H9 (cell line): ENCODE results near the gene HOXC11. TPM values are rescaled to one million over a fixed set of nuclear protein-coding genes. Genes with fewer than 3 reads are reported as not detected.

Experiments used
- DNase-seq: peaks from one replicate; pipeline ENCODE4 v3.0.0-alpha.2; 2017
- H2AFZ ChIP-seq: one replicate; pipeline ENCODE4 v1.6.1; 2013; ENCODE audit warnings: mild to moderate bottlenecking, low read length, control low read depth, moderate library complexity
- H2AK5ac ChIP-seq: 2 replicates; pipeline ENCODE4 v1.6.1; 2013; ENCODE audit warnings: low read length, control low read depth, mixed read lengths; ENCODE audit not compliant: insufficient read length
- H2BK120ac ChIP-seq: one replicate; pipeline ENCODE4 v1.6.1; 2013; ENCODE audit warnings: low read depth, mild to moderate bottlenecking, low read length, control low read depth, inconsistent platforms; ENCODE audit not compliant: poor library complexity, severe bottlenecking
- H2BK12ac ChIP-seq: 2 replicates; pipeline ENCODE4 v1.6.1; 2013; ENCODE audit warnings: low read length, control low read depth, mixed read lengths, low read depth; ENCODE audit not compliant: insufficient read length
- H2BK15ac ChIP-seq: 2 replicates; pipeline ENCODE4 v1.6.1; 2013; ENCODE audit warnings: low read depth, low read length, control low read depth
- H2BK20ac ChIP-seq: one replicate; pipeline ENCODE4 v1.6.1; 2013; ENCODE audit warnings: low read depth, mild to moderate bottlenecking, low read length, control low read depth, inconsistent platforms; ENCODE audit not compliant: poor library complexity, severe bottlenecking
- H2BK5ac ChIP-seq: 2 replicates; pipeline ENCODE4 v1.6.1; 2013; ENCODE audit warnings: low read length, control low read depth, mixed read lengths; ENCODE audit not compliant: insufficient read length
- H3K14ac ChIP-seq: 2 replicates; pipeline ENCODE4 v1.6.1; 2013; ENCODE audit warnings: low read length, control low read depth; ENCODE audit not compliant: insufficient read depth
- H3K18ac ChIP-seq: 2 replicates; pipeline ENCODE4 v1.6.1; 2013; ENCODE audit warnings: low read depth, mild to moderate bottlenecking, mixed read lengths, low read length, control low read depth; ENCODE audit not compliant: insufficient read length
- H3K23ac ChIP-seq: 2 replicates; pipeline ENCODE4 v1.6.1; 2013; ENCODE audit warnings: low read length, control low read depth, mixed read lengths, low read depth; ENCODE audit not compliant: insufficient read length
- H3K23me2 ChIP-seq: 2 replicates; pipeline ENCODE4 v1.6.1; 2013; ENCODE audit warnings: low read depth, mild to moderate bottlenecking, mixed read lengths, low read length, control low read depth; ENCODE audit not compliant: insufficient read length, poor library complexity, severe bottlenecking
- H3K27ac ChIP-seq: 2 replicates; pipeline ENCODE4 v1.5.1; 2013; ENCODE audit warnings: low read length, control low read depth, mixed read lengths, low read depth; ENCODE audit not compliant: insufficient read length
- H3K27me3 ChIP-seq: 2 replicates; pipeline ENCODE4 v1.6.1; 2013; ENCODE audit warnings: low read length, control low read depth, inconsistent platforms; ENCODE audit not compliant: insufficient read depth
- H3K4ac ChIP-seq: 2 replicates; pipeline ENCODE4 v1.6.1; 2013; ENCODE audit warnings: low read depth, mild to moderate bottlenecking, control low read depth, inconsistent platforms, low read length, moderate library complexity
- H3K4me1 ChIP-seq: 2 replicates; pipeline ENCODE4 v1.6.1; 2013; ENCODE audit warnings: low read length, control low read depth, inconsistent platforms; ENCODE audit not compliant: insufficient read depth
- H3K4me2 ChIP-seq: 2 replicates; pipeline ENCODE4 v1.6.1; 2013; ENCODE audit warnings: low read length, control low read depth, mixed read lengths; ENCODE audit not compliant: insufficient read length, insufficient read depth
- H3K56ac ChIP-seq: 2 replicates; pipeline ENCODE4 v1.6.1; 2013; ENCODE audit warnings: low read depth, mild to moderate bottlenecking, mixed read lengths, low read length, control low read depth; ENCODE audit not compliant: insufficient read length
- H3K79me1 ChIP-seq: 2 replicates; pipeline ENCODE4 v1.6.1; 2013; ENCODE audit warnings: low read depth, mild to moderate bottlenecking, moderate library complexity, low read length, control low read depth, inconsistent platforms; ENCODE audit not compliant: insufficient read depth, poor library complexity, severe bottlenecking
- H3K79me2 ChIP-seq: 2 replicates; pipeline ENCODE4 v1.6.1; 2013; ENCODE audit warnings: low read length, control low read depth, inconsistent platforms; ENCODE audit not compliant: insufficient read depth
- H3K9ac ChIP-seq: 2 replicates; pipeline ENCODE4 v1.6.1; 2013; ENCODE audit warnings: low read length, control low read depth, mixed read lengths; ENCODE audit not compliant: insufficient read length; ENCODE audit errors: extremely low read depth
- H3K9me3 ChIP-seq: one replicate; pipeline ENCODE4 v1.6.1; 2013; ENCODE audit warnings: low read depth, low read length, inconsistent platforms; ENCODE audit not compliant: control insufficient read depth
- H3T11ph ChIP-seq: one replicate; pipeline ENCODE4 v1.6.1; 2013; ENCODE audit warnings: mild to moderate bottlenecking, low read length, control low read depth, inconsistent platforms
- H4K20me1 ChIP-seq: one replicate; pipeline ENCODE4 v1.6.1; 2013; ENCODE audit not compliant: control insufficient read depth, insufficient read length, insufficient read depth
- H4K5ac ChIP-seq: 2 replicates; pipeline ENCODE4 v1.6.1; 2013; ENCODE audit warnings: low read depth, mild to moderate bottlenecking, mixed read lengths, low read length, control low read depth; ENCODE audit not compliant: insufficient read length
- H4K8ac ChIP-seq: replicated peaks from 2 replicates; pipeline ENCODE4 v1.6.1; 2013; ENCODE audit warnings: low read length, control low read depth, mixed read lengths, low read depth; ENCODE audit not compliant: insufficient read length
- H4K91ac ChIP-seq: 2 replicates; pipeline ENCODE4 v1.6.1; 2013; ENCODE audit warnings: low read depth, mild to moderate bottlenecking, moderate library complexity, mixed read lengths, low read length, control low read depth; ENCODE audit not compliant: insufficient read length
- H3K27ac Mint-ChIP-seq, 3 experiments: 2 replicates in 2 of 3; 3 replicates in 1 of 3; pipeline ENCODE4 v1.8.0; 2020 to 2021; ENCODE audit warnings: mixed read lengths in 3 of 3, mild to moderate bottlenecking in 1 of 3, moderate library complexity in 1 of 3
- H3K27me3 Mint-ChIP-seq: 2 replicates; pipeline ENCODE4 v1.8.0; 2021; ENCODE audit warnings: low read depth, mild to moderate bottlenecking, moderate library complexity, mixed read lengths
- H3K36me3 Mint-ChIP-seq, 3 experiments: 2 replicates in 2 of 3; 3 replicates in 1 of 3; pipeline ENCODE4 v1.8.0; 2020 to 2021; ENCODE audit warnings: low read depth in 3 of 3, mixed read lengths in 3 of 3; ENCODE audit not compliant: insufficient read depth in 1 of 3
- H3K4me1 Mint-ChIP-seq, 2 experiments: 2 replicates each; pipeline ENCODE4 v1.8.0; 2020; ENCODE audit warnings: mixed read lengths in 2 of 2
- H3K4me3 Mint-ChIP-seq, 2 experiments: 2 replicates in 1 of 2; 3 replicates in 1 of 2; pipeline ENCODE4 v1.8.0; 2020 to 2021; ENCODE audit warnings: mild to moderate bottlenecking in 2 of 2, mixed read lengths in 2 of 2, moderate library complexity in 1 of 2
- H3K9me3 Mint-ChIP-seq, 2 experiments: 2 replicates in 1 of 2; 3 replicates in 1 of 2; pipeline ENCODE4 v1.8.0; 2020; ENCODE audit warnings: mild to moderate bottlenecking in 2 of 2, mixed read lengths in 2 of 2, moderate library complexity in 1 of 2
- WGBS: extraction: QIAGEN DNeasy Blood & Tissue Kit; methylation state at CpG from one replicate; pipeline ENCODE4 v1.1.7; 2013; ENCODE audit warnings: missing lambda C conversion rate, low lambda C conversion rate, mixed read lengths; ENCODE audit not compliant: insufficient read length; ENCODE audit errors: extremely low coverage; 5-methylcytosine and 5-hydroxymethylcytosine counted together
- total RNA-seq: library from RNA; stranded (reverse); gene quantifications from 2 replicates; pipeline ENCODE4 v1.2.1, GENCODE V29; 2021
- TF ChIP-seq, protein P1 (sequence below): fragments of 200-600 bp; sonication (generic); conservative IDR thresholded peaks from 3 replicates; pipeline ENCODE4 v1.8.0; 2021; ENCODE audit warnings: antibody characterized with exemption, mild to moderate bottlenecking

HOXC11 gene
- total RNA-seq, 1 experiment from 2014 or later: not detected

DNA sequence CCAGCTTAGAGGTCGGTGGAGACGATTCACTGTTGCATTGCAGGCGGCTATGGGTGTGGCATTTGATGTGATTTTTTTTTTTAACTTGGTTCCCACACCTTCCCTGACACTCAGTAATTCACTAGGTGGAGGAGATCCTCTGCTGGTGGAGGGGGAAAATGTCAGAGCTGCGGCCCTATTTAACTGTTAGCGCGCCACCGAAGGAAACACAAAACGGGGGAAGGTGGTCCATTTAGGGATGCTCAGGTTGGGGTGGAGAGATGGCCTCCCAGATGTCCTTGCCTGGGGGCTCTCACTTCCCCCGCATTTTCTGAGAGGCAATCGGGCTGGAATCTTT is 22.5 kb upstream of the HOXC11 start:
- no peaks in the 10 kb centered on the region for H3K9me3 ChIP-seq
- Mint-ChIP-seq H3K4me3 (no peak overlapping the region; a peak in 1 of 5 replicates), H3K4me1 (peaks cover 6 to 16% of the 10 kb centered on the region in 2 experiments; a peak in 3 of 4 replicates), H3K36me3 (no peaks in the 10 kb centered on the region), H3K27me3 (peaks cover 99% of the 10 kb centered on the region), H3K9me3 (peaks cover 0 to 9% of the 10 kb centered on the region in 2 experiments; a peak in 4 of 5 replicates), H3K27ac (no peak overlapping the region)
- no peak overlapping the region for H3K56ac ChIP-seq
- H2AFZ ChIP-seq: no peak overlapping the region
- H4K20me1 ChIP-seq: no peaks in the 10 kb centered on the region
- no peak overlapping the region for H3T11ph ChIP-seq
- no peak overlapping the region for H4K91ac ChIP-seq
- no peak overlapping the region for H3K9ac ChIP-seq
- H3K4me2 ChIP-seq: no peak overlapping the region
- no peak overlapping the region for H2AK5ac ChIP-seq
- no peak overlapping the region for H3K18ac ChIP-seq
- H3K27ac ChIP-seq: no peak overlapping the region
- no peak overlapping the region for H3K14ac ChIP-seq
- no peak overlapping the region for H3K23ac ChIP-seq
- H2BK15ac ChIP-seq: no peak overlapping the region
- H2BK20ac ChIP-seq: no peak overlapping the region
- no CpG with 5 or more reads among the region's 10 CpGs for WGBS
- H3K79me1 ChIP-seq: no peaks in the 10 kb centered on the region
- H3K4ac ChIP-seq: no peak overlapping the region
- H4K5ac ChIP-seq: no peak overlapping the region
- H3K79me2 ChIP-seq: no peaks in the 10 kb centered on the region
- H3K23me2 ChIP-seq: no peaks in the 10 kb centered on the region
- no peaks in the 10 kb centered on the region for H3K4me1 ChIP-seq
- TF ChIP-seq, protein P1, sequence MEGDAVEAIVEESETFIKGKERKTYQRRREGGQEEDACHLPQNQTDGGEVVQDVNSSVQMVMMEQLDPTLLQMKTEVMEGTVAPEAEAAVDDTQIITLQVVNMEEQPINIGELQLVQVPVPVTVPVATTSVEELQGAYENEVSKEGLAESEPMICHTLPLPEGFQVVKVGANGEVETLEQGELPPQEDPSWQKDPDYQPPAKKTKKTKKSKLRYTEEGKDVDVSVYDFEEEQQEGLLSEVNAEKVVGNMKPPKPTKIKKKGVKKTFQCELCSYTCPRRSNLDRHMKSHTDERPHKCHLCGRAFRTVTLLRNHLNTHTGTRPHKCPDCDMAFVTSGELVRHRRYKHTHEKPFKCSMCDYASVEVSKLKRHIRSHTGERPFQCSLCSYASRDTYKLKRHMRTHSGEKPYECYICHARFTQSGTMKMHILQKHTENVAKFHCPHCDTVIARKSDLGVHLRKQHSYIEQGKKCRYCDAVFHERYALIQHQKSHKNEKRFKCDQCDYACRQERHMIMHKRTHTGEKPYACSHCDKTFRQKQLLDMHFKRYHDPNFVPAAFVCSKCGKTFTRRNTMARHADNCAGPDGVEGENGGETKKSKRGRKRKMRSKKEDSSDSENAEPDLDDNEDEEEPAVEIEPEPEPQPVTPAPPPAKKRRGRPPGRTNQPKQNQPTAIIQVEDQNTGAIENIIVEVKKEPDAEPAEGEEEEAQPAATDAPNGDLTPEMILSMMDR: no peak
- no peak overlapping the region for H2BK12ac ChIP-seq
- no peak overlapping the region for H2BK120ac ChIP-seq
- no peak overlapping the region for H2BK5ac ChIP-seq
- no peak overlapping the region for H4K8ac ChIP-seq
- H3K27me3 ChIP-seq: peaks cover 98% of the 10 kb centered on the region
- no peak for DNase-seq
